Right lobe of liver (tissue), 6 donors: ENCODE results near the gene SKIC3. TPM values are rescaled to one million over a fixed set of nuclear protein-coding genes. Genes with fewer than 3 reads are reported as not detected.
A peak's percentile ranks its signal among the peaks of the same experiment; 100 is the strongest.

Experiments used
- ATAC-seq, 4 donors: fragments of 200-7000 bp; cut with Tn5 transposase; one replicate each; pipeline ENCODE4 v1.9.1; 2020; ENCODE audit warnings: mild to moderate bottlenecking in 4 of 4, moderate library complexity in 4 of 4
- DNase-seq, 3 donors: peaks; one replicate each; pipeline ENCODE4 v3.0.0-alpha.2; 2020
- H3K27ac ChIP-seq, 3 donors: fragments of 200-600 bp; one replicate each; pipeline ENCODE4 v1.8.0; 2022
- H3K27me3 ChIP-seq, 2 donors: fragments of 200-600 bp; one replicate each; pipeline ENCODE4 v1.8.0; 2022
- H3K36me3 ChIP-seq, 4 donors: fragments of 200-600 bp; sonication (generic) in 1 of 4; one replicate each; pipeline versions ENCODE4 v1.5.1 to v1.8.0; 2017 to 2022; ENCODE audit warnings: control low read depth in 1 of 4
- H3K4me1 ChIP-seq, 4 donors: fragments of 200-600 bp; sonication (generic) in 1 of 4; one replicate each; pipeline versions ENCODE4 v1.5.1 to v1.8.0; 2017 to 2022; ENCODE audit warnings: control low read depth in 1 of 4
- H3K4me3 ChIP-seq, 3 donors: fragments of 200-600 bp; one replicate each; pipeline ENCODE4 v1.8.0; 2022
- H3K9me3 ChIP-seq, 4 donors: fragments of 200-600 bp; sonication (generic) in 1 of 4; one replicate each; pipeline versions ENCODE4 v1.5.1 to v1.8.0; 2017 to 2022; ENCODE audit warnings: control low read depth in 1 of 4
- CTCF ChIP-seq, 4 donors: fragments of 200-600 bp in 3 of 4; fragments of 450-650 bp in 1 of 4; IDR thresholded peaks; one replicate each; pipeline versions ENCODE4 v1.5.1 to v1.8.0; 2016 to 2022; ENCODE audit warnings: antibody characterized with exemption in 4 of 4, mild to moderate bottlenecking in 2 of 4
- POLR2A ChIP-seq: fragments of 450-650 bp; IDR thresholded peaks from one replicate; pipeline ENCODE4 v1.6.1; 2017; ENCODE audit warnings: antibody characterized with exemption, mild to moderate bottlenecking
- WGBS: methylation state at CpG from one replicate; pipeline ENCODE4 v1.1.6; 2018; ENCODE audit warnings: low coverage, low lambda C conversion rate; ENCODE audit not compliant: insufficient coverage; ENCODE audit errors: missing lambda C conversion rate; 5-methylcytosine and 5-hydroxymethylcytosine counted together
- intact Hi-C, 2 donors: fragments of 100-400 bp; cut with DNase I; formaldehyde crosslinking; loops; one replicate each; pipeline versions ENCODE4 v1.11.2 to v1.14.1; 2022
- long read RNA-seq: library from polyadenylated mRNA; unstranded; transcript quantifications from one replicate; pipeline ENCODE4 v2.0.0, GENCODE V29; 2019
- total RNA-seq, 6 experiments: library from RNA; depleted of rRNA in 2 of 6; stranded (reverse); fragments of >200 nt in 2 of 6; fragmentation: NEBNext Ultra II Directional in 3 of 6; extraction: Animal tissue kit (Norgen Biotek cat#: 25700) in 3 of 6; gene quantifications; one replicate each; pipeline versions ENCODE4 v1.1.0 to v1.2.4, GENCODE V29; 2016 to 2023
- donor health status: DM: no; HTN: yes; CAD: no.
- donor health status: DM: no; HTN: no; CAD: no.
- donor health status: DM: no; HTN: no; CAD: no.
- donor health status: DM: no; HTN: yes; CAD: no.
- donor health status: DM: no; HTN: yes; CAD: no.

SKIC3 gene
- 10 to 100 TPM; 29.0 to 42.2 (median 38.0) TPM for total RNA-seq
- long read RNA-seq, partial matches to known transcripts: 9 of 9 reads
- long read RNA-seq, other reads (novel, unspliced or antisense): 0 of 9 reads

- H3K27me3 ChIP-seq: no peaks in the 10 kb centered on the region
- H3K9me3 ChIP-seq: no peaks in the 10 kb centered on the region
- H3K27ac ChIP-seq: peak within 1 kb of the TSS; percentile 87 to 92 (median 88)
- 0% methylated on average over 47 of the region's 63 CpGs for WGBS
- H3K36me3 ChIP-seq: peaks cover 0 to 2% (median under 1%) of the 10 kb centered on the region in 4 donors
- peak within 1 kb of the TSS; percentile 74 to 83 (median 74) for H3K4me3 ChIP-seq
- peaks cover 0 to 16% (median 0%) of the 10 kb centered on the region in 4 donors for H3K4me1 ChIP-seq
- TF ChIP-seq POLR2A: peak; percentile 96
- TF ChIP-seq CTCF (IDR thresholded peaks at IDR 0.05): peak; percentile 16 to 34 (median 34)
- ATAC-seq (peak; percentile 95 to 97 (median 96)), DNase-seq (peak; percentile 92 to 96 (median 94))
- intact Hi-C loops: no loop called here
Observed at GRCh38 chr5:95554647-95555548, at the start of gene SKIC3, which contains the start of gene ARSK. SKIC3 (minus strand) TSS chr5:95554977; CDS start chr5:95547150, 7,827 bp downstream. ARSK (plus strand) TSS chr5:95555101; CDS start chr5:95555279, 178 bp downstream.

GRCh38 chr5:95600557-95600956 is 45.8 kb upstream of the SKIC3 start:
- Histone ChIP-seq H3K9me3 (no peaks in the 10 kb centered on the region), H3K27me3 (no peaks in the 10 kb centered on the region), H3K36me3 (no peaks in the 10 kb centered on the region), H3K4me3 (no peak overlapping the region), H3K27ac (no peak overlapping the region), H3K4me1 (no peaks in the 10 kb centered on the region)
- WGBS: 82% methylated on average over 1 of the region's 1 CpG
- intact Hi-C loops: no loop called here
- ATAC-seq (no peak), DNase-seq (no peak)
- TF ChIP-seq POLR2A (no peak), CTCF (IDR thresholded peaks at IDR 0.05) (no peak)

GRCh38 chr5:95599252-95599651 is 44.5 kb upstream of the SKIC3 start:
- intact Hi-C loops: no loop called here
- no peaks in the 10 kb centered on the region for H3K9me3 ChIP-seq
- H3K27ac ChIP-seq: no peak overlapping the region
- no peaks in the 10 kb centered on the region for H3K27me3 ChIP-seq
- DNase-seq: no peak
- no peaks in the 10 kb centered on the region for H3K4me1 ChIP-seq
- no peaks in the 10 kb centered on the region for H3K36me3 ChIP-seq
- TF ChIP-seq CTCF (IDR thresholded peaks at IDR 0.05) (no peak), POLR2A (no peak)
- H3K4me3 ChIP-seq: no peak overlapping the region
- WGBS: 100% methylated on average over 1 of the region's 1 CpG
- ATAC-seq: no peak

- Histone ChIP-seq H3K36me3 (no peaks in the 10 kb centered on the region), H3K27ac (no peak overlapping the region), H3K27me3 (no peaks in the 10 kb centered on the region), H3K9me3 (no peaks in the 10 kb centered on the region), H3K4me1 (no peaks in the 10 kb centered on the region), H3K4me3 (no peak overlapping the region)
- intact Hi-C loops: no loop called here
- DNase-seq (peak in 2 of 3 donors; percentile 35 to 78), ATAC-seq (peak; percentile 90 to 98 (median 93))
- TF ChIP-seq POLR2A (no peak), CTCF (IDR thresholded peaks at IDR 0.05) (no peak)
- 48% methylated on average over 3 of the region's 3 CpGs for WGBS
Observed at GRCh38 chr5:95595289-95595931, 40.6 kb upstream of the SKIC3 start.
